Activated CD4-positive, alpha-beta T cell treated with anti-CD3 and anti-CD28 coated beads, Interleukin-2, amount 10 ng/mL, durations not matched to agents 24 days and 14 days (primary cell): Measurements from ENCODE around the gene RPS2. TPM values are rescaled to one million over a fixed set of nuclear protein-coding genes. Genes with fewer than 3 reads are reported as not detected.
"Not testable (repeated sequence)": the region's sequence is repeated elsewhere in the genome, so short reads cannot be mapped to it uniquely, and the experiment has no call there.

Experiments
- DNase-seq: peaks from one replicate; pipeline ENCODE4 v3.0.0; 2022
- H3K27ac Mint-ChIP-seq: one replicate; pipeline ENCODE4 v1.8.0; 2022; ENCODE audit warnings: mild to moderate bottlenecking, mixed read lengths
- H3K27me3 Mint-ChIP-seq: one replicate; pipeline ENCODE4 v1.8.0; 2022; ENCODE audit warnings: mixed read lengths
- H3K36me3 Mint-ChIP-seq: one replicate; pipeline ENCODE4 v1.8.0; 2022; ENCODE audit warnings: low read depth, mild to moderate bottlenecking, mixed read lengths
- H3K4me1 Mint-ChIP-seq: one replicate; pipeline ENCODE4 v1.8.0; 2021; ENCODE audit warnings: mixed read lengths
- H3K4me3 Mint-ChIP-seq: one replicate; pipeline ENCODE4 v1.8.0; 2022; ENCODE audit warnings: mild to moderate bottlenecking, moderate library complexity, mixed read lengths
- H3K9me3 Mint-ChIP-seq: one replicate; pipeline ENCODE4 v1.8.0; 2021; ENCODE audit warnings: mixed read lengths
- intact Hi-C: fragments of 100-400 bp; cut with micrococcal nuclease; formaldehyde crosslinking; loops from one replicate; pipeline ENCODE4 v1.15.1; 2023
- total RNA-seq: library from RNA; stranded (reverse); gene quantifications from 2 replicates; pipeline ENCODE4 v1.2.3, GENCODE V29; 2022

The RPS2 gene
- total RNA-seq, 1 donor from 2014 or later = 3,401 TPM

DNA sequence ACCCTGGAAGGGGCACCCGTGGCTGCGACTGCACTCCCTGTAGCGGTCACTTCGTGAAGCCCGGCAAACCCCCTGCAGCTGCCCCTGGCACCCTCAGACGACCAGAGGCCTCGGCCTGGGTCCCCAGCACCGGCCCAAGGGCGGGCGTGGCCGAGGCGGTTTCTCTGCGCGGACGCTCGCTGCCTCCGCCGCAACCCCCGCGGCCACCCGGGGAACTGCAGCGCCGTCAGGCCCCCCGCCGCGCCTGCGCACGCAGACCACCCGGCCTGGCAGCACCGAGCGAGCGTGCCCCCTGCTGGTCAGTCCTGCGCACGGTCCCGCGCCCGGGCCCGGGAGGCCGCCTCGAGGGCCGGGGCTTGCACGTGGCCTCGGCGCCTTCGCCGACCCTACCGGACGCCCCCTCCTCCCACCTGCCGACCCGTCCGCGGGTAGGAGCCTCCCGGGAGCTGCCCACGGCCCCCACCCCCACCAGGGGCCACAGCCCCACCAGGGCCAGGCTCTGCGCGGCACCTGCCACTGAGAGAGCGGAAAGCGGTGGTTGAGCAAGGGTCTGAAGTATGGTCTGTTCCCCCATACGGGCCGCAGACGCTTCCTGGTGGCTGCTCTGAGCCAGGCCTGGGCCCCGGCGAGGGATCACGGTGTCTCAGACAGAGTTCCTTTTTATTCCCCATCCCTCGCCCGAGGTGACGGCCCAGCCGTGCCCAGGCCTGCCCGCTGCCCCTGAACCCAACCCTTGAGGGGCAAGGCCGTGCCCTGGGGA, 34.9 kb downstream of the RPS2 start:
- intact Hi-C loops = loop anchor here (1.0 to 5.0 kb wide), 3 partner anchors 14 to 117 kb away; partner anchors contain the start of gene MSRB1
- Mint-ChIP-seq H3K4me3 (peak overlapping the region; percentile 67), H3K9me3 (no peaks in the 10 kb centered on the region)

DNA sequence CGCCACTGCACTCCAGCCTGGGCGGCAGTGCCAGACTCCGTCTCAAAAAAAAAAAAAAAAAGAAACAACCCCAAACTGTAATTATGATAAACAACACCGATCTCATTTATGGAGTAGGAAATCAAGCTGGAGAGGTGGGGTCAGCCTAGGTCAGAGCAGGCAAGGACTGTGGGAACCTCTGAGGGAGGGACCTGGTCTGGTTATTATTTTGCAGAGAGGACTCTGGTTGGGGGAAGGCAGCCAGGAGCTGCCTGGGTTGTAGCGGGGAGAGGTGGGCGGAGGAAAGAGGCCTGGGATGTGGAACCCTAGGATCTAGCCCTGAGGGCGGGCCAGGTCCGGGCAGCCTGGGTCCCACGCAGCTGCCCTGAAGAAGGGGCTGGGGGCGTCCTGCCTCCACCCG, 35.5 kb downstream of the RPS2 start:
- Mint-ChIP-seq H3K27me3 (peaks cover 7% of the 10 kb centered on the region), H3K27ac (peak overlapping the region; percentile 73), H3K9me3 (no peaks in the 10 kb centered on the region), H3K36me3 (no peaks in the 10 kb centered on the region), H3K4me1 (peaks cover 2% of the 10 kb centered on the region), H3K4me3 (peak overlapping the region; percentile 73)
- intact Hi-C loops = loop anchor here (1.0 to 5.0 kb wide), 2 partner anchors 14 to 117 kb away; partner anchors contain the start of gene MSRB1
- peak; percentile 65 for DNase-seq

More for the DNA sequence above, 34.9 kb downstream of the RPS2 start:
- Mint-ChIP-seq H3K27ac (no peak overlapping the region), H3K4me1 (peaks cover 2% of the 10 kb centered on the region), H3K27me3 (peaks cover 1% of the 10 kb centered on the region), H3K36me3 (no peaks in the 10 kb centered on the region)
- DNase-seq = peak; percentile 99

DNA sequence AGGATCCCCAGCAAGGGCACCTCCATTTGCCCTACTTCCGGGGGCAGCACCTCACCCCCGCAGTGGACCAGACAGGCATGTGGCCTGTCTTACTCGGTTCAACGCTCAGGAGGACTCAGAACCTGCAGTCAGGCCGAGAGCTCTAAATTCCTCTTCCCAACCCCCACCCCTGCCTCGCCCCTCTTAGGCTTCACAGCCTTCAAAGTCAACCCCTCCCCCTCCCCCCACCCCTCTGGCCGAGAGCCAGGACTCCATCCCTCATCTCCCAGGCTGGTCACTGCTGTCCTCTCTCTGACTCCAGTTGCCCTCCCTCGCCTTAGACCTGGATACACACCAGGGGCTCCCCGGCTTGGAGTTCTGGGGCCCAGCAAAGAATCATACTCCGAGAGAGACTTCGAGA, 38.4 kb downstream of the RPS2 start:
- intact Hi-C loops = loop anchor here (5.0 kb wide), 1 partner anchor 114 kb away; no protein-coding TSS in a partner anchor
- Mint-ChIP-seq H3K9me3 (no peaks in the 10 kb centered on the region), H3K36me3 (no peaks in the 10 kb centered on the region), H3K27me3 (peaks cover 28% of the 10 kb centered on the region), H3K4me3 (no peak overlapping the region), H3K4me1 (peaks cover 2% of the 10 kb centered on the region), H3K27ac (no peak overlapping the region)
- no peak for DNase-seq

DNA sequence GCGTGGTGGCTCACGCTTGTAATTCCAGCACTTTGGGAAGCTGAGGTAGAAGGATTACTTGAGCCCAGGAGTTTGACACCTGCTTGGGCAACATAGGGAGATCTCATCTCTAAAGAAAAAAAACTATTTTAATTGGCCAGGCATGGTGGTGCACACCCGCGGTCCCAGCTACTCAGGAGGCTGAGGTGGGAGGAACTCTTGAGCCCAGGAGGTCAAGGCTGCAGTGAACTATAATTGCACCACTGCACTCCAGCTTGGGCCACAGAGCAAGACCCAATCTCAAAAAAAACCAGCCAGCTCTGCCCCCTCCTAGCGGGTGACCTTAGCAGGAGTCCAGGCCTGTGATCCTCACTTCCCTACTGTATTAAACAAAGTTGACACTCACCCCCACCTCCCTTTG, 40.5 kb downstream of the RPS2 start:
- peaks cover 42% of the 10 kb centered on the region for H3K27me3 Mint-ChIP-seq

DNA sequence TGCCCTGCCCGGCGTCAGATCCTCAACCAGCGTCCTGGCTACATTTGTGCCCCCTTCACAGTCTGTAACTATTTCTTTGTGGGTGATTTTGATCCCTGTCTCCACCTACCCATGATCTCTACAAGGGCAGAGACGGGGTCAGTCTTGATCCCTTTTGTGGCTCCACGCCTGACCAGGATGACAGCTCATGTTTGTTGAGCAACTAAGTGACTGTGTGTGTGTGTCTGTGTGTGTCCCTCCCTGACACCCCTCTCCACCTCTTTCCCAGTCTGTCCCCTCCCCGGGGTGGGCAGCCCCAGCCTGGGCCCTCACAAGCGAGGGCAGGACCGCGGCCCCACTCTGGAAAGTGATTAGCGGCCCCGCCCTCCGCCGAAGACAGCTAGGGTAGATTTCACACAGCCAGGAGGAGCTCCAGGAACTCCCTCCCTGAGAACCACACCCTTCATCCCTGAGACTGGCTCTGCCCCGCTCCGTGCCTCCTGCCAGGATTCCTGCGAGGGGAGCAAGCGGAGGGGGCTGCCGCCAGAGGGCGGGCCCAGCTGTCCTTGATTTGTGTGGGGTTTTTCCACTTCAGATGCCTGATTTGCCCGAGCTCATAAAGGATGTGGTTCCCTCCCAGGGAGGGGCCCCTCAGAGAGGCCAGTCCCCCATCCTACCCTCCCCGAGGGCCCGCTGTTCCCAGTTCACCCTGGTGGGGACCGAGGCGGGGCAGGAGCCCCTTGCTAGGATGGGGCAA, 41.2 kb downstream of the RPS2 start:
- Mint-ChIP-seq H3K9me3 (no peaks in the 10 kb centered on the region), H3K4me1 (peaks cover 7% of the 10 kb centered on the region), H3K27me3 (peaks cover 47% of the 10 kb centered on the region), H3K27ac (no peak overlapping the region), H3K36me3 (no peaks in the 10 kb centered on the region), H3K4me3 (no peak overlapping the region)
- no peak for DNase-seq
- intact Hi-C loops = no loop called here

More for the DNA sequence above, 40.5 kb downstream of the RPS2 start:
- Mint-ChIP-seq H3K9me3 (no peaks in the 10 kb centered on the region), H3K36me3 (no peaks in the 10 kb centered on the region), H3K4me3 (no peak overlapping the region), H3K27ac (no peak overlapping the region), H3K4me1 (peaks cover 8% of the 10 kb centered on the region)
- no peak for DNase-seq
- intact Hi-C loops = no loop called here

DNA sequence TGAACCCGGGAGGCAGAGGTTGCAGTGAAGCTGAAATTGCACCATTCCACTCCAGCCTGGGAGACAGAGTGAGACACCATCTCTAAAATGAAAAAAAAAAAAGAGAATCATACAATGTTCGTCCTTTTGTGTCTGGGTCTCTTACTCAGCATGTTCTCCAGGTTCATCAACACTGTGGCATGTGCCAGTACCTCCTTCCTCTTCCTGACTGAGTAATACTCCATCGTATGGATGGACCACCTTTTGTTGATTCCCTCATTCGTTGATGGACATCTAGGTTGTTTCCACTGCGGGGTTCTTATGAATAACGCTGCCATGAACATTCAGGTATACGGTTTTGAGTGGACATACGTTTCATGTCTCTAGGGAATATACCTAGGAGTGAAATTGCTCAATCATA, 42.3 kb downstream of the RPS2 start:
- H3K4me3 Mint-ChIP-seq = no peak overlapping the region
- H3K27ac Mint-ChIP-seq = no peak overlapping the region
- intact Hi-C loops = no loop called here
- H3K4me1 Mint-ChIP-seq = peaks cover 7% of the 10 kb centered on the region
- no peaks in the 10 kb centered on the region for H3K36me3 Mint-ChIP-seq
- peaks cover 47% of the 10 kb centered on the region for H3K27me3 Mint-ChIP-seq
- H3K9me3 Mint-ChIP-seq = no peaks in the 10 kb centered on the region
- no peak for DNase-seq

DNA sequence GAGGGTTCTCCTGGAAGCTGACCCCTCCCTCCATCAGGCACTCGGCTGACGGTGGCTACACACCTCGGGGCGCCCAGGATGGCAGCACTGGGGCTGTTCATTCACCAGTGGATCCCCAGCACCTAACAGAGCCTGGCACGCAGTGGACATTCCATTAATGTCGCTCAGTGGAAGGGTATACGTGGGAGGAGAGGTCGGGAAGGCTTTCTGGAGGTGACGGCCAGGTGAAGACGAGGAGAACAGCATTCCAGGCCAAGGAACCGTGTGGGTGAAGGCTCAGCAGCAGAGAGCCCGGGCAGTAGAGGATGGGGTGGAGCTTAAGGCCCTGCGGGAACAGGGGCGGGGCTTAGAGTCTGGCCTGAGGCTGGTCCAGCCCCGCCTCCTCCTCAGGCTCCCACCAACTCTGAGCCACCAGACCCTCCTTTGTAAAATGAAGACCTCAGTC, 43.9 kb downstream of the RPS2 start:
- Mint-ChIP-seq H3K36me3 (no peaks in the 10 kb centered on the region), H3K27me3 (peaks cover 61% of the 10 kb centered on the region), H3K4me1 (peaks cover 7% of the 10 kb centered on the region)

DNA sequence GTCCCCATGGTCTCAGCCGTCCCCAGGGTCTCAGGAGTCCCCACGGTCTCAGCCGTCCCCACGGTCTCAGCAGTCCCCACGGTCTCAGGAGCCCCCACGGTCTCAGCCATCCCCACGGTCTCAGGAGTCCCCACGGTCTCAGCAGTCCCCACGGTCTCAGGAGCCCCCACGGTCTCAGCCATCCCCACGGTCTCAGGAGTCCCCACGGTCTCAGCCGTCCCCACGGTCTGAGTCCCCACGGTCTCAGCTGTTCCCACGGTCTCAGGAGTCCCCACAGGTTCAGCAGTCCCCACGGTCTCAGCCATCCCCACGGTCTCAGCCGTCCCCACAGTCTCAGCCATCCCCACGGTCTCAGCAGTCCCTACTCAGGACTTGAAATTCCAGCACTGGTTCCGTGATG, 44.5 kb downstream of the RPS2 start:
- H3K4me1 Mint-ChIP-seq, H3K9me3 Mint-ChIP-seq, H3K27ac Mint-ChIP-seq, H3K4me3 Mint-ChIP-seq, DNase-seq, H3K36me3 Mint-ChIP-seq, intact Hi-C loops: not testable (repeated sequence)
- peaks cover 66% of the 10 kb centered on the region for H3K27me3 Mint-ChIP-seq

More for the DNA sequence above, 43.9 kb downstream of the RPS2 start:
- no peak overlapping the region for H3K27ac Mint-ChIP-seq
- no peak overlapping the region for H3K4me3 Mint-ChIP-seq
- no peaks in the 10 kb centered on the region for H3K9me3 Mint-ChIP-seq
- intact Hi-C loops = no loop called here
- DNase-seq = peak; percentile 67

DNA sequence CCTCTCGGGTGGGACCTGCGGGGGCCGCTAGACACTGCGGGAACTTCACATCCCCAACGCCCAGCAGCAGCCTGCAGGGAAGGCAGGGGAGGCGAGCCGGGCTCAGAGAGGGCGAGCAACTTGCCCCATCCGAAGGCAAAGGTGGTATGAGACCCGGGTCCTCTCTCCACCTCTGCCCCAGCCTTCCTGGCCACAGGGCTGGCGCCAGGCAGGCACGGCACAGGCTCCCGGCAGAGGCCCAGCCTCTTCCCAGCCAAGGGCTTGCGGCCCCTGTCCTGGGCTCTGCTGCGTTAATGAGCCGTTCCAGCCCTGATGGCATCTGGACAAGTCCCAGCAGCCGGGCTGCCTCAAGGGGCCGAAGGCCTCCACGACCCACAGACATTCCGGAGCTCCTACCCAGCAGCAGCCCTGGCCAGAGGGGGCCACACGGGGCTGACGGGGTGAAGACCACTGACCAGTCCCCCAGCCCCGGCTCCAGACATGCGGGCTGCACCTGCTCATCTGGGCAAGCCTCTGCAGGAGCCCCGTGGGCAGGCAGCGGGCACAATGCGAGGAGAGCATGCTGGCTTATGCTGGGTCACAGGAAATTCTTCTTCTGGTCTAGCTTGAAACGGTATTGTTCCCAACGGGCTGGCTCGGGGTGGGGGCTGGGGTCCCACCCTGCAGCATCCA, 45.2 kb downstream of the RPS2 start:
- no peaks in the 10 kb centered on the region for H3K36me3 Mint-ChIP-seq
- no peaks in the 10 kb centered on the region for H3K9me3 Mint-ChIP-seq
- H3K27ac Mint-ChIP-seq = no peak overlapping the region
- peaks cover 7% of the 10 kb centered on the region for H3K4me1 Mint-ChIP-seq
- intact Hi-C loops = no loop called here
- H3K4me3 Mint-ChIP-seq = no peak overlapping the region
- no peak for DNase-seq
- H3K27me3 Mint-ChIP-seq = peaks cover 65% of the 10 kb centered on the region

DNA sequence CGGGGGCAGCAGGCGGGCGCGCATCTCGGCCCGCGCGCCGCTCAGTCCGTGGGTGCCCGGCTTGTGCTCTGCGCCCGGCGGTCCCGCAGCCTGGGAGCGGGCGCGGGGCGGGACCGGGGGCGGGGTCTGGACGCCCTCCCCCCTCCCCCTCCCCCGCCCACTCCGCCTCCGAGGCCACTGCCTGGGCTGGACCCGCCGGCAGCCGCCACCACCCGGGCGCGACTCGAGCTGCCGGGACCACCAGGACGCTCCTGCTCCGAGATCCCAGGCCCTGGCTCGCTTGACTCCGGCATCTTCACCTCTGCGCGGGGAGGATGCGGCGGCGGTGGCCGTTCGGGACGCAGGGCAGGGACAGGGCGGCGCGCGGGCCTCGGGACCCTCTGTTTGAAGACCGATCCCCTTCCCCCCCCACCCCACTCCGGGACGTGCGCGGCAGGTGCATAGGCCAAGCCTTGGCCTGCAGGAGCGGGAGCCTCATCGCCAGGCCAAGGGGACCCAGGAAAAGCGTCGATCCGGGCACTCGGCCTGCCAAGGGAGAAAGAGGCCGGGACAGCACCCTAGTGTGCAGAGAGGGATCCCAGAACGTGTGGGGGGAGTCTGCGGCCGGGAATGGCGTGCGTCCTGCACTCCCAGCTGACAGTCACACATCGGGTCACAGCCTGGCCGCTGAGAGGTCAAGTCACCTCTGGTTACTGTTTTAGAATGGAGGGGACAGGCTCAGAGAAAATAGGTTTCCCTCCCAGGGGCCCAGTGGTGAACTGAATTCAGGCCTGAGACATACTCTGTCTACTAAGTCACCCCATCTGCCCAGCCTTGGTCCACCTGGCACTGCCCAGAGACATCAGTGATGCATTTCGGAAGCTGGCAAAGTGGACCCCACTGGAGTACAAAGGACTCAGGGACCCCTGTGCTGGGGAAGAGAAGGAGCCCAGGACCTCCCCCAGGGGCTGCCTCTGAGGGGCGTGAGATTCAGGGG, 46.0 kb downstream of the RPS2 start, which contains the start of gene HS3ST6:
TSS of gene HS3ST6 (minus strand) at position 65 of the 976 bp plus-strand sequence. CDS start 92 bp downstream, outside the sequence.
- peaks cover 7% of the 10 kb centered on the region for H3K4me1 Mint-ChIP-seq
- H3K27ac Mint-ChIP-seq = no peak within 1 kb of the TSS
- DNase-seq = no peak
- peaks cover 58% of the 10 kb centered on the region for H3K27me3 Mint-ChIP-seq
- H3K4me3 Mint-ChIP-seq = no peak within 1 kb of the TSS
- H3K9me3 Mint-ChIP-seq = no peaks in the 10 kb centered on the region
- H3K36me3 Mint-ChIP-seq = no peaks in the 10 kb centered on the region
- intact Hi-C loops = no loop called here

DNA sequence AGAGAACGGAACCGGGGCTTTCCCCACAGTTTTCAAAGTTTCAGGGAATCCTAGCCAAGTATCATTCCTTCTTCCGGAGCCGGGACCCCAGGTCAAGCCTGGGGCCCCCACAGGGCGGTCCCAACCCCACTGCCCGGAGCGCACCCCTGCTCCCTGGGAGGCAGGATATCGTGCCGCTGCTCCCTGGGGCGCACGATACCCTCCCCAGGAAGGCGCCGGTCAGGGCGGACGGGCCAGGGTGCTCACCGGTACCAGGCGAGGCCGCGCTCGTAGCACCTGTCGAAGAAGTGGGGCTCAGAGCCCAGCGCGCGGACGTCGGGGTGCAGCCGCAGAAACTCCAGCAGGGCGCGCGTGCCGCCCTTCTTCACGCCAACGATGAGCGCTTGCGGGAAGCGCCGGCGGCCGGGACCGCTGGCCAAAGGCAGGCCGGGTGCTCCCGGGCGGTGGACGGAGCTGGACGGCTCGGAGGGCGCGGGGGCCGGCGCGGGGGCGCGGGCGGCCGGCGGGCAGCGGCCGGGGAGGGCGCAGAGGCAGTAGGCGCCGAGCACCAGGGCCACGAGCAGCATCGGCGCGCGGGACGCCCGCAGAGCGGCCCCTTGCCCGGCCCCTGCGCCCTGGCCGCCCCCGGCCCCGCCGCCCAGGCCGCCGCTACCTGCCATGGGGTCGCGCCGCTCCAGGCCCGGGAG, 46.8 kb downstream of the RPS2 start:
- Mint-ChIP-seq H3K36me3 (no peaks in the 10 kb centered on the region), H3K27me3 (peaks cover 50% of the 10 kb centered on the region), H3K9me3 (no peaks in the 10 kb centered on the region), H3K4me3 (no peak overlapping the region), H3K4me1 (peaks cover 7% of the 10 kb centered on the region), H3K27ac (no peak overlapping the region)
- DNase-seq = no peak
- intact Hi-C loops = no loop called here

DNA sequence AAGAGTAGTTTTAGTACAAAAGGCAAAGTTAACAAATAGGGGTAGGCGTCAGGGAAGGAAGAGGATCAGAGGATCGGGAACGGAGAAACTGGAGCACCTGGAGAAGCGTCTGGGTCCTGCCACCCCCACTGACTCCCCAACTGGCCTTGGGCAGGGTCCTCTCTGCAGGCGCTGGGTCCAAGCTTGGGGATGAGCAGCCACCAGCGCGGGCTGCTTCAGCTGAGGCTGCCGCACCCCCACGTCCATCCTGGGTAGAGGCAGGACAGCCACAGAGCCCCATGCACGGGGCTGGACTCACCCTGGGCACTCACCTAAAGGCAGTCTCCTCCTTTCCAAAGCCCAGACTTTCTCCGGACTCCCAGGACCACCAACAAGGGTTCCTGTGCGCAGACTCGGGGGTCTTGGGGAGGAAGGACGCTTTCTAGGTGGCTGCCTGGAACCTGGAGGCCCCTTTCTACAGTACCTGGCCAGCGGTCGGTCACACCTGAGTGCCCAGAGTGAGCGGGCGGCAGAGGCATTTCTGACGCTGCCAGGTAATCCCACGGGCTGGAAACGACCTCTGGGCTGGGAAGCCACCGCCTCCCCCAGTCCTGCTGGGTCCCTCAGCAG, 47.5 kb downstream of the RPS2 start:
- intact Hi-C loops = no loop called here
- H3K27me3 Mint-ChIP-seq = peaks cover 45% of the 10 kb centered on the region
- H3K36me3 Mint-ChIP-seq = no peaks in the 10 kb centered on the region
- H3K27ac Mint-ChIP-seq = no peak overlapping the region
- DNase-seq = no peak
- H3K9me3 Mint-ChIP-seq = no peaks in the 10 kb centered on the region
- H3K4me1 Mint-ChIP-seq = peaks cover 7% of the 10 kb centered on the region
- H3K4me3 Mint-ChIP-seq = no peak overlapping the region
